H1 (cell line): ENCODE results near the gene CAVIN1. TPM values are rescaled to one million over a fixed set of nuclear protein-coding genes. Genes with fewer than 3 reads are reported as not detected.
"Not testable (repeated sequence)": the region's sequence is repeated elsewhere in the genome, so short reads cannot be mapped to it uniquely, and the experiment has no call there.

Experiments used
- CTCF ChIA-PET: fragments of 300-600 bp; sonication (Branson Sonifier 250); formaldehyde crosslinking; loops from one replicate; lab custom pipeline; 2021; ENCODE audit not compliant: partially characterized antibody; lab: Charles Lee
- POLR2A ChIA-PET: fragments of 300-600 bp; sonication (Branson Sonifier 250); formaldehyde crosslinking; loops from one replicate; lab custom pipeline; 2021; ENCODE audit warnings: inconsistent platforms; ENCODE audit not compliant: partially characterized antibody; lab: Charles Lee
- DNase-seq, 2 experiments: peaks; one replicate each; pipeline versions ENCODE4 v3.0.0 to v3.0.0-alpha.2; 2010 to 2022; ENCODE audit warnings: low spot score in 2 of 2, low read depth in 1 of 2, mixed read lengths in 1 of 2
- FAIRE-seq: peaks from 2 replicates; lab custom pipeline; 2011; peaks lifted over from hg19 to GRCh38; lab: Jason Lieb, UNC
- H2AFZ ChIP-seq: 2 replicates; pipeline ENCODE4 v1.8.1; 2012; ENCODE audit warnings: low read length, inconsistent platforms
- H2AK5ac ChIP-seq: 2 replicates; pipeline ENCODE4 v1.6.1; 2013; ENCODE audit warnings: low read depth, low read length
- H2BK120ac ChIP-seq: replicated peaks from 2 replicates; pipeline ENCODE3; 2013; ENCODE audit warnings: low read depth, low read length, inconsistent platforms
- H2BK12ac ChIP-seq: 2 replicates; pipeline ENCODE4 v1.6.1; 2013; ENCODE audit warnings: low read depth, low read length
- H2BK15ac ChIP-seq: 2 replicates; pipeline ENCODE4 v1.6.1; 2013; ENCODE audit warnings: low read length
- H2BK20ac ChIP-seq: 2 replicates; pipeline ENCODE4 v1.6.1; 2013; ENCODE audit warnings: low read length
- H2BK5ac ChIP-seq: 2 replicates; pipeline ENCODE4 v1.6.1; 2013; ENCODE audit warnings: low read depth, low read length
- H3K14ac ChIP-seq: 2 replicates; pipeline ENCODE4 v1.6.1; 2013; ENCODE audit warnings: inconsistent platforms; ENCODE audit not compliant: insufficient read length
- H3K18ac ChIP-seq: 2 replicates; pipeline ENCODE4 v1.6.1; 2013; ENCODE audit warnings: low read length; ENCODE audit errors: extremely low read depth
- H3K23ac ChIP-seq: 2 replicates; pipeline ENCODE4 v1.6.1; 2013; ENCODE audit warnings: inconsistent platforms; ENCODE audit not compliant: insufficient read length
- H3K23me2 ChIP-seq: 2 replicates; pipeline ENCODE4 v1.6.1; 2013; ENCODE audit warnings: low read depth, low read length
- H3K27ac ChIP-seq: 2 replicates; pipeline ENCODE4 v1.6.1; 2011; ENCODE audit warnings: low read depth, low read length, inconsistent platforms
- H3K27me3 ChIP-seq, 4 experiments: replicated peaks in 1 of 4; 1 replicate in 1 of 4; 2 replicates in 3 of 4; pipeline versions ENCODE4 v1.6.1 to v1.8.1; 2011 to 2013; ENCODE audit warnings: low read length in 3 of 4, mild to moderate bottlenecking in 3 of 4, inconsistent platforms in 2 of 4, mixed read lengths in 2 of 4, moderate library complexity in 1 of 4; ENCODE audit not compliant: control insufficient read depth in 3 of 4, insufficient read depth in 3 of 4; ENCODE audit errors: extremely low read depth in 1 of 4
- H3K36me3 ChIP-seq, 4 experiments: 2 replicates each; pipeline versions ENCODE4 v1.6.1 to v1.8.1; 2011 to 2013; ENCODE audit warnings: mild to moderate bottlenecking in 4 of 4, low read length in 3 of 4, moderate library complexity in 2 of 4, control low read depth in 1 of 4, inconsistent platforms in 1 of 4; ENCODE audit not compliant: insufficient read depth in 4 of 4, control insufficient read depth in 2 of 4
- H3K4ac ChIP-seq: replicated peaks from 2 replicates; pipeline ENCODE3; 2013; ENCODE audit warnings: low read length, low read depth, mixed read lengths, inconsistent platforms; ENCODE audit not compliant: insufficient read length
- H3K4me1 ChIP-seq, 4 experiments: replicated peaks in 1 of 4; 1 replicate in 1 of 4; 2 replicates in 3 of 4; pipeline versions ENCODE4 v1.6.1 to v1.8.1; 2011 to 2013; ENCODE audit warnings: low read length in 3 of 4, inconsistent platforms in 2 of 4, mixed read lengths in 1 of 4; ENCODE audit not compliant: insufficient read depth in 4 of 4, control insufficient read depth in 3 of 4
- H3K4me2 ChIP-seq, 2 experiments: 2 replicates each; pipeline versions ENCODE4 v1.6.1 to v1.8.1; 2011 to 2013; ENCODE audit warnings: low read depth in 2 of 2, low read length in 2 of 2, control low read depth in 1 of 2, inconsistent platforms in 1 of 2, mild to moderate bottlenecking in 1 of 2; ENCODE audit not compliant: insufficient read depth in 1 of 2
- H3K4me3 ChIP-seq, 4 experiments: fragments of 200-600, 300-600 bp in 1 of 4; sonication (generic), shearing (Covaris generic), sonication (Bioruptor Twin) in 1 of 4; 2 replicates each; pipeline versions ENCODE4 v1.5.1 to v1.8.1; 2011 to 2016; ENCODE audit warnings: low read length in 4 of 4, low read depth in 3 of 4, control low read depth in 2 of 4, inconsistent platforms in 2 of 4, mild to moderate bottlenecking in 2 of 4, mixed read lengths in 1 of 4, moderate library complexity in 1 of 4; ENCODE audit not compliant: insufficient read depth in 2 of 4; ENCODE audit errors: extremely low read depth in 1 of 4
- H3K56ac ChIP-seq: replicated peaks from 2 replicates; pipeline ENCODE3; 2013; ENCODE audit warnings: low read depth, mild to moderate bottlenecking, mixed read lengths, low read length, inconsistent platforms; ENCODE audit not compliant: insufficient read length
- H3K79me1 ChIP-seq: 2 replicates; pipeline ENCODE4 v1.6.1; 2013; ENCODE audit warnings: low read depth, low read length, control low read depth
- H3K79me2 ChIP-seq, 2 experiments: 2 replicates each; pipeline versions ENCODE4 v1.6.1 to v1.8.1; 2012 to 2013; ENCODE audit warnings: low read length in 2 of 2, mild to moderate bottlenecking in 2 of 2, inconsistent platforms in 1 of 2; ENCODE audit not compliant: insufficient read depth in 2 of 2, control insufficient read depth in 1 of 2
- H3K9ac ChIP-seq, 4 experiments: replicated peaks in 1 of 4; 1 replicate in 1 of 4; 2 replicates in 3 of 4; pipeline versions ENCODE4 v1.6.1 to v1.8.1; 2011 to 2013; ENCODE audit warnings: low read depth in 3 of 4, low read length in 3 of 4, control low read depth in 2 of 4, mild to moderate bottlenecking in 2 of 4, moderate library complexity in 2 of 4, inconsistent platforms in 1 of 4; ENCODE audit errors: extremely low read depth in 1 of 4
- H3K9me3 ChIP-seq, 2 experiments: 2 replicates each; pipeline versions ENCODE4 v1.6.1 to v1.8.1; 2012 to 2013; ENCODE audit warnings: mild to moderate bottlenecking in 2 of 2, moderate library complexity in 2 of 2, control low read depth in 1 of 2, inconsistent platforms in 1 of 2, low read depth in 1 of 2, low read length in 1 of 2, mixed read lengths in 1 of 2; ENCODE audit not compliant: insufficient read depth in 2 of 2
- H4K20me1 ChIP-seq, 2 experiments: replicated peaks in 1 of 2; 2 replicates each; pipeline versions ENCODE3 to v1.8.1; 2011 to 2013; ENCODE audit warnings: inconsistent platforms in 2 of 2, low read length in 2 of 2, mild to moderate bottlenecking in 1 of 2; ENCODE audit not compliant: insufficient read depth in 2 of 2, control insufficient read depth in 1 of 2
- H4K5ac ChIP-seq: 2 replicates; pipeline ENCODE4 v1.6.1; 2013; ENCODE audit warnings: low read length, low read depth, mixed read lengths, inconsistent platforms; ENCODE audit not compliant: insufficient read length
- H4K8ac ChIP-seq: 2 replicates; pipeline ENCODE4 v1.8.0; 2013; ENCODE audit warnings: mild to moderate bottlenecking, moderate library complexity, low read length, inconsistent platforms; ENCODE audit not compliant: insufficient read depth; ENCODE audit errors: extremely low read depth
- H4K91ac ChIP-seq: replicated peaks from 2 replicates; pipeline ENCODE3; 2013; ENCODE audit warnings: low read length, mixed read lengths, inconsistent platforms; ENCODE audit not compliant: insufficient read length
- WGBS, 2 experiments: shearing (Covaris generic) in 1 of 2; methylation state at CpG; one replicate each; pipeline versions ENCODE4 v1.1.6 to v1.1.7; 2013 to 2015; ENCODE audit warnings: low lambda C conversion rate in 2 of 2, mixed read lengths in 2 of 2, inconsistent platforms in 1 of 2, low coverage in 1 of 2, missing lambda C conversion rate in 1 of 2; ENCODE audit not compliant: insufficient replicate concordance in 2 of 2, insufficient coverage in 1 of 2, insufficient read length in 1 of 2; ENCODE audit errors: extremely low coverage in 1 of 2, missing lambda C conversion rate in 1 of 2; 5-methylcytosine and 5-hydroxymethylcytosine counted together
- polyA plus RNA-seq, 7 experiments: library from polyadenylated mRNA; depleted of rRNA in 3 of 7; stranded (reverse) in 5 of 7; unstranded in 2 of 7; fragments of >200 nt in 5 of 7; fragments of 200-250 nt in 2 of 7; gene quantifications; 1 replicate in 5 of 7; 2 replicates in 1 of 7; 4 replicates in 1 of 7; pipeline versions ENCODE4 v1.2.1 to v1.2.3, GENCODE V29; 2011 to 2013; ENCODE audit warnings: missing spikeins in 2 of 7, mixed read lengths in 2 of 7
- total RNA-seq: library from RNA; stranded (reverse); fragmentation: NEBNext Ultra II Directional; extraction: Animal tissue kit (Norgen Biotek cat#: 25700); gene quantifications from 2 replicates; pipeline ENCODE4 v1.2.1, GENCODE V29; 2021

CAVIN1 gene
- total and polyA plus RNA-seq, 2 of the 8 experiments (the other 6 are each of a cell fraction or from before 2014, with no cell fraction given) = 16.2 to 41.6 TPM

GRCh38 chr17:42451270-42451669 lies 28.2 kb upstream of the CAVIN1 start:
- not testable (repeated sequence) for H3K4ac ChIP-seq, H3K27ac ChIP-seq, H3K79me2 ChIP-seq, H3K9me3 ChIP-seq, H3K4me2 ChIP-seq, H3K4me3 ChIP-seq, H3K23ac ChIP-seq, H2BK5ac ChIP-seq, H2BK15ac ChIP-seq, DNase-seq, H2BK12ac ChIP-seq, H2BK20ac ChIP-seq, FAIRE-seq, H3K9ac ChIP-seq, H2AFZ ChIP-seq, H4K5ac ChIP-seq, H3K18ac ChIP-seq, H3K56ac ChIP-seq, H3K23me2 ChIP-seq, H3K4me1 ChIP-seq, H3K79me1 ChIP-seq, H2BK120ac ChIP-seq, H4K20me1 ChIP-seq, H3K14ac ChIP-seq, H3K27me3 ChIP-seq, H4K8ac ChIP-seq, H2AK5ac ChIP-seq, H3K36me3 ChIP-seq, H4K91ac ChIP-seq
- WGBS, 2 experiments = 92% methylated on average over 5 of the region's 5 CpGs; no CpG with 5 or more reads in 1 of the 2 experiments
- POLR2A ChIA-PET = interaction anchor here (0.6 to 0.9 kb wide), 2 partner anchors 48 to 69 kb away, joined by 3 to 4 read pairs; no protein-coding TSS in a partner anchor
- CTCF ChIA-PET = interaction anchor here (0.6 kb wide), 1 partner anchor 60 kb away, joined by 3 read pairs; no protein-coding TSS in a partner anchor

- CTCF ChIA-PET, H2AFZ ChIP-seq, POLR2A ChIA-PET, H3K36me3 ChIP-seq, H2BK12ac ChIP-seq, H4K8ac ChIP-seq, H3K27ac ChIP-seq, H3K23me2 ChIP-seq, H4K20me1 ChIP-seq, H3K9ac ChIP-seq, H4K91ac ChIP-seq, H3K4ac ChIP-seq, H3K27me3 ChIP-seq, H3K4me2 ChIP-seq, H2BK20ac ChIP-seq, H3K4me3 ChIP-seq, H3K18ac ChIP-seq, H3K9me3 ChIP-seq, H2BK120ac ChIP-seq, H3K14ac ChIP-seq, FAIRE-seq, H3K56ac ChIP-seq, DNase-seq, H2BK15ac ChIP-seq, H3K23ac ChIP-seq, H3K79me2 ChIP-seq, H2AK5ac ChIP-seq, H2BK5ac ChIP-seq, H3K4me1 ChIP-seq, H4K5ac ChIP-seq, H3K79me1 ChIP-seq: not testable (repeated sequence)
- WGBS, 2 experiments = no CpG with 5 or more reads among the region's 2 CpGs
Measured at GRCh38 chr17:42449838-42450237, 26.8 kb upstream of the CAVIN1 start.
